Stimulated activated CD4-positive, alpha-beta T cell treated with anti-CD3 and anti-CD28 coated beads, Interleukin-1b, Interleukin-23, amount 100 ng/mL, for 4 hours (primary cell): ENCODE results near the gene NUSAP1.
A peak's percentile ranks its signal among the peaks of the same experiment; 100 is the strongest.
"Not testable (repeated sequence)": the region's sequence is repeated elsewhere in the genome, so short reads cannot be mapped to it uniquely, and the experiment has no call there.

Source experiments
- DNase-seq, 2 donors: peaks; one replicate each; pipeline ENCODE4 v3.0.0-alpha.2; 2020; ENCODE audit warnings: low read depth in 2 of 2

The NUSAP1 gene

DNA sequence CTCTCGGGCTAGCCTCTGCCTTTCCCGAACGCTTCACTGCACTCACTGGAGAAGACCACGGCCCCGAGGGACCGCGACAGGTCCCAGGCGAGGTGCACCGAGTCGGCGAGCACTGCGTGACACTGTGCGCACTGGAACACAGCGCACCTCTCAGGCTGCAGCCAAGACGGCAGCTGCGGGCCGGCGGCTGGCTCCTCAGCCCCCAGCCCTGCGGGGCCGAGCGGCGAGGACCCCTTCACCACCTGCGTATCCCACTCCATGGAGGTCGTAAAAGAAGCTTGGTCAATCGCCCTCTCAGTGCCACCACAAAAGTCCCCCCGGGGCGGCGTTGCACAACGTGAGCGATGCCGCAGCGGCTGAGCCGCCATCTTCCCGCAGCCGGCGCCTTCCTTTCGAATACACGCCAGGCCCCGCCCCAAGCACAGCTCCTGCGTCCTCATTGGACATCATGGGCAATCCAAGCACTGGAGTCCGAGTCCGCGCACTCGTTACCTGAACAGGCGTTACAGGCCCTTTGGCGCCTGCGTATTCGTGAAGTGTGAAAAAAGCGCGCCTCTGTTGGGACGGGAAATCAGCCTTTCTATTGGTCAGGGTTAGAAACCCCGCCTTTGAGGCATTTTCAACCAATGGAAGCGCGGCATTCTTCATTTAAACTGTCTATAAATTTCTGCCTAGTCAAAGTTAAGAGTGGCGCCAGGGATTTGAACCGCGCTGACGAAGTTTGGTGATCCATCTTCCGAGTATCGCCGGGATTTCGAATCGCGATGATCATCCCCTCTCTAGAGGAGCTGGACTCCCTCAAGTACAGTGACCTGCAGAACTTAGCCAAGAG lies at the start of gene NUSAP1, which contains the start of gene OIP5:
TSS of gene NUSAP1 (plus strand) at position 688 of the 832 bp plus-strand sequence. CDS start at position 765, 77 bp downstream.
TSS of gene OIP5 (minus strand) at position 398 of the 832 bp plus-strand sequence. CDS start at position 368, 30 bp downstream.
- DNase-seq = peak; percentile 93 to 97

GRCh38 chr15:41282980-41283652 lies 49.6 kb upstream of the NUSAP1 start:
- DNase-seq = peak in 1 of 2 donors; percentile 1

GRCh38 chr15:41283653-41284426 lies 48.8 kb upstream of the NUSAP1 start:
- DNase-seq = peak; percentile 95 to 97

DNA sequence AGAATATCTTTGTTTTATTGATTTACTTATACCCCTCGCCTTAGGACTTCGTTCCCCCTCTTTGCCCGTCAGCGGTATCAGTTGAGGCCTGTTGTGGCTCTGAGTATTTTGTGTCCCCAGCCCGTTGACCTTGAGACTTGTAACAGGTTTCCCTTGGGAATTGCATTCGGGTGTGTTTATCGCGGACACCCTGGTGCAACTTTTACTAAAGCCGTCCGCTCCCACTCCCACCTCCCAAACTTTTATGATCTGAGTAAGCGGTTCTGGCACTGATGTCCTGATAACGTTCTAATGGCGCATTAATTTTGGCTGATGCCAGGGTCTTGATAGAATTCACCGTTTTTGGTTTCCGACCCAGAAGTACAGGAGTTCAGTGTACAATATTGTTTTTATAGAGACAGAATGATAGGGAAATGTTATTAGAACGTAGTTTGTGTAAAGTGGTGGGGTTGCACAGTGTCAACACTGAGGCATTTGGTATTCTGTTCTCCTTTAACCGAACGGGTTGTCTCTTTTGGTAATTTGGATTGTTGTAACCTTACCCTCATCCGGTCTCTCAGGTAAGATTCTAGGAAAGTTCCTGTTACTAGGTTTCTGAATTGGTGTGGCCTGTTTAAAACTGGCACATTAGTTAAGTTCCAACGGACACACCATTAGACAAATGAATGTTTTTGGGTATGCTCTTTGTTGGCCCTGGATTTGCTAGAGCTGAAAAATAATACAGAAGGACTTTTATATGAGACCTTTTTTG lies 48.1 kb upstream of the NUSAP1 start:
- DNase-seq = no peak

- no peak for DNase-seq
Measured at GRCh38 chr15:41285285-41285684, 47.4 kb upstream of the NUSAP1 start.

DNA sequence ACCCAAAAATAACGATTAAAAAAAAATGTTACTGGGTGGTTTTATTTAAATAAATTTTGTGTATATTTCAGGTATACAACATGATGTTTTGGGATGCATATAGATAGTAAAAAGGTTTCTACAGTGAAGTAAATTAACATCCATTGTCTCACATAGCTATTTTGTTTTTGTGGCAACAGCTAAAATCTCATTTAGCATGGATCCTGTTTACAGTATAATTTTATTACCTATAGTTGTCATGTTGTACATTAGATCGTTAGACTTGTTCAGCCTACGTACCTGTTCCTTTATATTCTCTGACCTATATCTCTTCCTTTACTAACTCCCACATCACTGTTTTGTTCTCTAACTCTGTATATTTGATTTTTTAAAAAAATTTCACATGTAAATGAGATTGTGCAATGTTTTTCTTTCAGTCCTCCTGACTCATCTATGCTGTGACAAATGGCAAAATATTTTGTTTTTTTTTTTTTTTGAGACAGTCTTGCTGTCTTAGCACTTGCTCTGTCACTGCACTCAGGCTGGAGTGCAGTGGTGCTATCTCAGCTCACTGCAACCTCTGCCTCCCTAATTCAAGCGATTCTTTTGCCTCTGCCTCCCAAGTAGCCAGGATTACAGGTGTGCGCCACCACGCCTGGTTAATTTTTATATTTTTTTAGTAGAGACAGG lies 45.9 kb upstream of the NUSAP1 start:
- no peak for DNase-seq

DNA sequence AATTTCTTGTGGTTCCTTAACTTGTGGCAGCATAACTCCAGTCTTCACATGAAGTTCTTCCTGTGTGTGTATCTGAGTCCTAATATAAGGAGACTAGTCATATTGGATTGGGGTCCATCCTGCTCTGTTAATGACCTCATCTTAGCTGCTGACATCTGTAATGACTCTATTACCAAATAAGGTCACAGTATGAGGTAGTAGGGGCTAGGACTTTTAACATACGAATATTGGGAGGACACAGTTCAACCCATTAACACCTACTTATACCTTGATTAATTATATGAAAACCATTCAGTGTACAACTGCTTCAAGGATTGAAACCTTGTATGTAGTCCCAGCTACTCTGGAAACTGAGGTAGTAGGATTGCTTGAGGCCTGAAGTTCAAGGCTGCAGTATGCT lies 44.2 kb upstream of the NUSAP1 start:
- DNase-seq = no peak

GRCh38 chr15:41289953-41290352 lies 42.7 kb upstream of the NUSAP1 start:
- DNase-seq = no peak

GRCh38 chr15:41291065-41291631 lies 41.5 kb upstream of the NUSAP1 start:
- DNase-seq = no peak

DNA sequence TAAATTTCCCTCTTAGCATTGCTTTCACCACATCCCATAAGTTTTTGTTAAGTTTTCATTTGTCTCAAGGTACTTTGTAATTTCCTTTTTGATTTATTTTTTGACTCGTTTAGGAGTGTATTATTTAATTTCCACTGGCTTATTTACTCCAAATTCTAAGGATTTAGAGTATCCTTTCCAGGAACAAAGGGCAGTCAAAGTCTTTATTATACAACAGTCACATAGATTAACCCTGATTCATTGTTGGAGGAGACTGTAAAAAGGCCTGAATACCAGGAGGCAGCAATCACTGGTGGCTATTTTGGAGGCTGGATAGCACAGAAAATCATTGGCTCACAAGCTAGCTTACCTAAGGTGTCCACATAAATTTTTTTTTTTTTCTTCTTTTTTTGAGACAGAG lies 40.2 kb upstream of the NUSAP1 start:
- DNase-seq = no peak

GRCh38 chr15:41301139-41301538 lies 31.5 kb upstream of the NUSAP1 start:
- DNase-seq = not testable (repeated sequence)

- no peak for DNase-seq
Measured at GRCh38 chr15:41301587-41301986, 31.1 kb upstream of the NUSAP1 start.

DNA sequence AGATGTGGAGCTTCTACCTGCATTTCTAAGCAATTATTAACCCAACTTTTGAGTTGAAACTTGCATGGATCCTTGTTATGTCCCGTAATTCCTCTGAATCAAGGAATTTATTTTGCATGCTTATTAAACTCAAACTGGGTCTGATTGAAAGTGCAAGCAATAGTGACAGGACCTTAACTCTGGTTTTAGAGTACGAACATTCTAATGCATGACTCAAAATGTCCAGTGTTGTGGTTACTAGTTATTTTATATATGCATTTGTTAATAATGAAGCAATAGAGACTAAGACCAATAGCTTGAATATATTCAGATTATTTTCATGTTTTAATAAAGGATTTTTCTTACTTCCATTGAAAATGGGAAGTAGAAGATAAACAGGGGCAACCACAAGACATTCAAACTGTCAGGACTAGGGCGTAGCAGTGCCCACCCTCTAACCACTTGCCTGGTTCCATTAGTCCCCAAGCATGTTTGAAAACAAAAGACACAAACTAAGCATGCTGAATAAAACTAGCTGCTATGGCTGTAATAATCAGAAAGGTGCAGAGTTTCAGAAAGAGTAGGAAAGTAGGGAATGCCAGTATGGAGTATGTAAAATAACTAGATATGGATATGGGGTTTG lies 28.4 kb upstream of the NUSAP1 start:
- DNase-seq = no peak

- DNase-seq = no peak
Measured at GRCh38 chr15:41307679-41308078, 25.0 kb upstream of the NUSAP1 start.

DNA sequence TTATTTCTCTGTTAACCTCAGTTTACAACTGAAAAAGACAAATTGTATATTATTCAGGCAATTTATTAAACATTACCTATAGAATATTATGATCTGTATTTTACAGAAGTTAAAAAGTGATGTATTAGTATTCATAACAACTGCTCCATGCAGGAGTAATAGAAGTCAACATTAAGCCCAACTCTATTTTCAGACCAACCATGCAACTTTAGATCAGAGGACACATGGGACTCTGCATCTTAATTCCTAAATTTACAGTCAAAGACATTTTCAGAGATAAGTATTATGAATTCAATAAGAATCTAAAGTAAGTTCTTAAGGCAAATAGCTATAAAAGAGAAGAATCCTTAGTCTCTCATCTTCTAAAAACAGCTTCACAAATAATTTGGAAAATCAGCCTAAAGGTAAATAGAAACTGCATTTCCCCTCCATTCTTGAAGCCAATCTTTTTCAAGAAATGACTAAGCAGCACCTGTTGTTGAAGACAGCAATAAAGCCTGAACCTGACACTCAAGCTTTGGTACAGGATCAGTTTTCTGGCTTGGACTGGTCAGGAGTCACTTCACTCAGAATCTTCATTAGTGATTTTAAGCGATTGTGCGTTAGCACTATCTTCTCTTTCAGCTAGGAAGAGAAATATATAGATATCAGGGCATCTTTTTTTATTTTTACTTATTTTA lies 23.3 kb upstream of the NUSAP1 start:
- DNase-seq = no peak

DNA sequence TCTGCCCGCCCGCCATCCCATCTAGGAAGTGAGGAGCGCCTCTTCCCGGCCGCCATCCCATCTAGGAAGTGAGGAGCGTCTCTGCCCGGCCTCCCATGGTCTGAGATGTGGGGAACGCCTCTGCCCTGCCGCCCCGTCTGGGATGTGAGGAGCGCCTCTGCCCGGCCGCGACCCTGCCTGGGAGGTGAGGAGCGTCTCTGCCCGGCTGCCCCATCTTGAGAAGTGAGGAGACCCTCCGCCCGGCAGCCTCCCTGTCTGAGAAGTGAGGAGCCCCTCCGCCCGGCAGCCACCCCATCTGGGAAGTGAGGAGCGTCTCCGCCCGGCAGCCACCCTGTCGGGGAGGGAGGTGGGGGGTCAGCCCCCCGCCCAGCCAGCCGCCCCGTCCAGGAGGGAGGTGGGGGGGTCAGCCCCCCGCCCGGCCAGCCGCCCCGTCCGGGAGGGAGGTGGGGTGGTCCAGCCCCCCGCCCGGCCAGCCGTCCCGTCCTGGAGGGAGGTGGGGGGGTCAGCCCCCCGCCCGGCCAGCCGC lies 11.8 kb upstream of the NUSAP1 start:
- DNase-seq = not testable (repeated sequence)

GRCh38 chr15:41323611-41324010 lies 9.1 kb upstream of the NUSAP1 start:
- DNase-seq = no peak

- no peak for DNase-seq
Measured at GRCh38 chr15:41331281-41331680, 1.4 kb upstream of the NUSAP1 start.

- no peak for DNase-seq
Measured at GRCh38 chr15:41331833-41332193, 868 bp upstream of the NUSAP1 start.
